K562 (cell line): ENCODE data around the gene RNF167. TPM values are rescaled to one million over a fixed set of nuclear protein-coding genes. Genes with fewer than 3 reads are reported as not detected.

Experiments
- AFF1 ChIP-seq, 2 experiments: fragments of 450-650 bp; IDR thresholded peaks; 2 replicates each; pipeline ENCODE4 v1.6.1; 2018; ENCODE audit warnings: mild to moderate bottlenecking in 2 of 2, low read depth in 1 of 2; ENCODE audit not compliant: partially characterized antibody in 2 of 2
- CBX1 ChIP-seq: sonication (generic); IDR thresholded peaks from 2 replicates; pipeline ENCODE4 v1.6.1; 2016; ENCODE audit warnings: antibody characterized with exemption, low read depth, mild to moderate bottlenecking
- CTCF ChIP-seq, 3 experiments: IDR thresholded peaks in 2 of 3; conservative IDR thresholded peaks in 1 of 3; 2 replicates each; pipeline ENCODE4 v1.5.1; 2011 to 2012; ENCODE audit warnings: low read length in 3 of 3, mild to moderate bottlenecking in 3 of 3, control low read depth in 2 of 3, improper control_type of control experiment in 1 of 3, inconsistent platforms in 1 of 3, low read depth in 1 of 3, mixed read lengths in 1 of 3, moderate library complexity in 1 of 3; ENCODE audit not compliant: insufficient read depth in 2 of 3
- ETS2 ChIP-seq: IDR thresholded peaks from 2 replicates; pipeline ENCODE4 v1.6.1; 2016; ENCODE audit warnings: borderline replicate concordance, missing genetic modification characterization, mild to moderate bottlenecking, moderate library complexity, missing compliant biosample characterization; ENCODE audit not compliant: poor library complexity, severe bottlenecking
- MAX ChIP-seq: sonication (generic); formaldehyde crosslinking; IDR thresholded peaks from 2 replicates; pipeline ENCODE4 v1.9.0; 2022; ENCODE audit warnings: mild to moderate bottlenecking, missing genetic modification reagents
- MTA2 ChIP-seq: fragments of 450-650 bp; IDR thresholded peaks from 2 replicates; pipeline ENCODE4 v1.6.1; 2016; ENCODE audit warnings: low read depth
- REST ChIP-seq, 2 experiments: fragments of 450-650 bp; formaldehyde crosslinking in 1 of 2; IDR thresholded peaks; 2 replicates each; pipeline versions ENCODE4 v1.4.0 to v1.6.1; 2014 to 2020; ENCODE audit warnings: mild to moderate bottlenecking in 2 of 2, borderline replicate concordance in 1 of 2, low read depth in 1 of 2
- SAFB2 ChIP-seq: fragments of 200-400 bp; formaldehyde crosslinking; IDR thresholded peaks from 2 replicates; pipeline ENCODE4 v1.6.1; 2018; ENCODE audit warnings: borderline replicate concordance, low read length, low read depth, moderate library complexity; ENCODE audit not compliant: severe bottlenecking
- ZEB2 ChIP-seq: fragments of 450-650 bp; IDR thresholded peaks from 2 replicates; pipeline ENCODE4 v1.6.1; 2016
- ZFP1 ChIP-seq: fragments of 450-650 bp; formaldehyde crosslinking; IDR thresholded peaks from 2 replicates; pipeline ENCODE4 v1.4.0; 2020; ENCODE audit warnings: mild to moderate bottlenecking, mixed read lengths
- polyA plus RNA-seq, 8 experiments: library from polyadenylated mRNA; depleted of rRNA in 4 of 8; stranded (reverse) in 5 of 8; unstranded in 3 of 8; fragments of >200 nt; fragmentation: Nextera tagmentation in 2 of 8; fragmentation: Illumina TruSeq in 1 of 8; extraction: Ambion mirVana in 2 of 8; extraction: Trizol in 1 of 8; gene quantifications; 2 replicates each; pipeline versions ENCODE4 v1.2.1 to v1.2.3, GENCODE V29; 2011 to 2014; ENCODE audit warnings: inconsistent platforms in 1 of 8, missing spikeins in 1 of 8
- total RNA-seq, 7 experiments: library from RNA; depleted of rRNA in 6 of 7; stranded (reverse); fragments of >200 nt in 6 of 7; fragmentation: Illumina TruSeq in 2 of 7; extraction: Trizol in 2 of 7; gene quantifications; 2 replicates each; pipeline versions ENCODE4 v1.2.1 to v1.2.3, GENCODE V29; 2011 to 2021; ENCODE audit warnings: low replicate concordance in 1 of 7

The RNF167 gene
- total and polyA plus RNA-seq, 9 of the 15 experiments (the other 6 are each of a cell fraction or from before 2014, with no cell fraction given), result 16.5 to 143 (median 45.5) TPM

GRCh38 chr17:4903051-4903818, 36.8 kb upstream of the RNF167 start, which contains the start of gene CHRNE (continued):
- peak; percentile 32; the same call in 1 of the 2 replicates for TF ChIP-seq REST (IDR thresholded peaks at IDR 0.05; ENCODE audit: borderline replicate concordance)
- no peak for TF ChIP-seq REST (CRISPR knock-in tag; IDR thresholded peaks at IDR 0.05; ENCODE audit: low read depth)
- TF ChIP-seq MAX (CRISPR knock-in tag), result 0 out of 2 replicates have a peak, but pooled peaks have one; percentile 28
- no peak for TF ChIP-seq AFF1 (IDR thresholded peaks at IDR 0.05; ENCODE audit: low read depth in 1 of 2, partially characterized antibody in 2 of 2)
- TF ChIP-seq ZEB2, result 0 out of 2 replicates have a peak, but pooled peaks have one; percentile 37
- TF ChIP-seq SAFB2, result no peak
- no peak for TF ChIP-seq ETS2 (tag)
- TF ChIP-seq CBX1, result no peak
- TF ChIP-seq MTA2, result no peak
- peak; percentile 67 to 84 (median 68) for TF ChIP-seq CTCF (IDR thresholded peaks at IDR 0.05 in 2 of 3, conservative IDR thresholded peaks at IDR 0.05 in 1 of 3; ENCODE audit: insufficient read depth in 2 of 3, low read depth in 1 of 3, low read length in 3 of 3)
- no peak for TF ChIP-seq ZFP1
